Cortex of kidney (tissue), 1 donor: Measurements from ENCODE around the gene MINDY2.
A peak's percentile ranks its signal among the peaks of the same experiment; 100 is the strongest.
"Not testable (repeated sequence)": the region's sequence is repeated elsewhere in the genome, so short reads cannot be mapped to it uniquely, and the experiment has no call there.

Experiments
- DNase-seq: peaks from one replicate; lab custom pipeline; 2025; lab: John Stamatoyannopoulos, UW

Gene MINDY2

DNA sequence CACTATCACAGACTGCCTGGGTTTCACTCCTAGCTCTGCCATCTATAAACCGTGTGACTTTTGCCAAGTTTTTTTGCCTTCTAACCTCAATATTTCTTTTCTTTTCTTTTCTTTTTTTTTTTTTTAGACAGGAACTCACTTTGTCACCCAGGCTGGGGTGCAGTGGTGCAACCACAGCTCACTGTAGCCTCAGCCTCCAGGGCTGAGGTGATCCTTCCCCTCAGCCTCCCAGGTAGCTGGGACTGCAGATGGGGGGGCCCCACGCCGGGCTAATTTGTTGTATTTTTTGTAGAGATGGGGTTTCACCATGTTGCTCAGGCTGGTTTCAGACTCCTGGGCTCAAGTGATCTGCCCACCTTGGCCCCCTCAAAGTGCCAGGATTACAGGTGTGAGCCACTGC, 18.4 kb upstream of the MINDY2 start:
- no peak for DNase-seq

DNA sequence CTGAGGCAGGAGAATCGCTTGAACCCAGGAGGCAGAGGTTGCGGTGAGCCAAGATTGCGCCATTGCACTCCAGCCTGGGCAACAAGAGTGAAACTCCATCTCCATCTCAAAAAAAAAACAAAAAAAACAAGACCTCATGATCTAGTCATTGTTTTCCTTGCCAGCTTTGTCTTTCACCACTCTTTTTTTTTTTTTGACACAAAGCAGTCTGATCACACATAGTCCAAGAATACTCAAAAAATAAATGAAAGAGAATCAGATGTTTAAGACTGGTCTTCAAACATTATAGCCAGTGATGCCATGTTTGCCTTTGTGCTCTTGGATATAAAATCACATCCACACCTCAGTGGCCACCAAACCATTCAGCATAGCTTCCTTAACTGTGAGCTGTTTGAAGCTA, 15.8 kb upstream of the MINDY2 start:
- DNase-seq, result no peak

DNA sequence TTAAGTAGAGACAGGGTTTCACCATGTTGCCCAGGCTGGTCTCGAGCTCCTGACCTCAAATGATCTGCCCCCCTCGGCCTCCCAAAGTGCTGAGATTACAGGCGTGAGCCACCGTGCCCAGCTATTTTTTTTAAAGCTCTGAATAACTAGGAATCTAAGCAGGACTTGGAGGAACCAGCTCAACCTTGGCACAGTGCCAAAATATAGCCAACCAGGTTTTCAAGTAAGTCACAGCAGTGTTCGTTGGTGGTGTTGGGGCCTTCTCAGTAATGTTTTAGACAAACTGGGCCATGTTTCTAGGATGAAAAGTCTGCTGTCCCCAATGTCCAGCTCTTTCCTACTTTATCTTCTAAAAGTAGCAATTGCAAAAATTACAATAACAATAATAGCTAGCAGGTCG, 15.1 kb upstream of the MINDY2 start:
- no peak for DNase-seq

DNA sequence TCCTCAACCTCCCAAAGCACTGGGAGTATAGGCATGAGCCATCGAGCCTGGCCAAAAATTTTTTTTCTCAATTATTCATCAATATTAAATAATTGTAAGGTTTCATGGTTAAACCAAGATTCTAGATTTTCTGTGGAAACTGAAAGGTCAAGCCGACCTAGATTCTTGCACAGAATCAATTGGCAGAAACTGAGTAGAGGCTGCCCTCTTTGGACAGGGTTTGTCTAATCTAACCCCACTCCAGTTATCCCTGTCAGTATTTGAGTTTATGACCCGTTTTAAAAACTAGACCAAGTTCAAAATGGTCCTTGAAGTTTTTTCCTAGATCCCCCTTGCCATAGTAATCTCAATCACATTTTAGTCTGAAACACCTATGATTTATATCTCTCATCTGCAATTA, 13.0 kb upstream of the MINDY2 start:
- DNase-seq, result no peak

DNA sequence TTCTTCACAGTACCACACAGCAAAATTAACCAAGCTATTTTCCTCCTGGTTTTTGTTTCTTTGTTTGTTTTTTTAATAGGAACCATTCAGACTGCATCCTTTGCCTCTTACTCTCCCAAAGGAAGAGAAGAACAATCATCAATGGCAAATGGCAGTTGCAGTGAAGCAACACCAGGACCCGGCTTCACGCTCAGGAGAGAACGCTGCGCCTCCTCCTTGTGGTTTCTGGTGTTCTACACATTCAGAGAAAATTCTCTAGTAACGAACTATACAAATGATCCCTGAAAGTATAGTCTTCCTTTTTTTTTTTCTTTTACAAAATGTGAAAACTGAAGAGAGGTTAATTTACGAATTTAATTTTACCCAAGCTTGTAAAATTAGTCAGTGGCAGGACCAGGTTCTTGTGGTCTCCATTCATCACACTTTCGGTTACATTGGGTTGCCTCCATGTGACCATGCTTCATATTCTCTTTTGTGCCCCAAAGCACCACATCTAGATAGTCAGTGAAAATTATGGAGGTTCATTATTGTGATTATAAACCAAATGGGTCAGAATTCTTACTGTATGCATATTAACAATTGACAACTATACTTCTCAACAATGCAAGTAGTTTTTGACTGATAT, 10.6 kb upstream of the MINDY2 start:
- DNase-seq, result no peak

DNA sequence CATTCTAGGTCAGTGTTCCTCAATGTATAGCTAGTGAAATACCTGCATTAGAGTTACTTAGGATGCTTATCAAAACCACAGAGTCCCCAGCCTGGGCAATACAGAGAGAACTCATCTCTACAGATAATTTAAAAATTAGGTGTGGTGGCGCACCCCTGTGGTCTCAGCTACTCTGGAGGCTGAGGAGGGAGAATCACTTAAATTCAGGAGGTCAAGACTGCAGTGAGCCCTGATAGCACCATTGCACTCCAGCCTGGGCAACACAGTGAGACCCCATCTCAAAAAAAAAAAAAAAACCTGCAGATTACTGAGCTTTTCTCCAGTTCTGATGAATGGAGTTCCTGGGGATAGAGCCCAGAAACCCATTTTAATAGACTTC, 10.1 kb upstream of the MINDY2 start:
- no peak for DNase-seq

DNA sequence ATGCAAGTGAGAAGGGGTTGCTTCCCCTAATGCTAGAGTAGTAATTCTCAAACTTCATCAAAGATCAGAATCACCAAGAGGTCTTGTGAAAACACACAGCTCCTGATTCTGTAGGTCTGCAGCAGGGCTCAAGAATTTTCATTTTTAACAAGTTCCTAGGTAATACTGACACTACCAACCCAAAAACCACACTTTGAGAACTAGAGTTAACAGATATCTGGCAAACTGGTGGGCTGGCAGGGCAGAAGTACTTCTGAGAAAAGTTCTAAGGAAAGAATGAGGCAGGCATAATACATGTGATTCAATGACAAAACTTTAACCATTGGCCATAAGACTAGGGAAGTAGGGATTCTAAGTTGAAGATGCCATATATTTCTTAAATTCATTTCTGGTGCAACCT, 8.8 kb upstream of the MINDY2 start:
- no peak for DNase-seq

DNA sequence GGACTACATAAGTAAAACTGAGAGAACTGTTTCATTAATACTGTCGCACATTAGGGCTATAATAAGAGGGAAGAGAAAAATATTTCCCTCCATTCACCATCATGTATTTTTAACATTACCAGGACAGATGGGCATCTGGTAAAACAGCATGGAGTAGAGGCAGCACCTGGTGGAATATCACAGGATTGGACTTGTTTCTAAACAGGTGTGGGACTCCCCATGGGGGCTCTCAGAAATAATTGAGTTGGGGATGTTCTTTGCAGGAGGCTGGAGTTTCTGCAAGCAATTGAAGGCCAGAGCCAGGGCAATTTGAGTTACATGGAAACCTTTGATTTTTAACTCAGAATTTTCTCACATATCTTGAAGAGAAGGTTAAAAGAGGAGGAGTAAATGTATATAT, 8.4 kb upstream of the MINDY2 start:
- no peak for DNase-seq

DNA sequence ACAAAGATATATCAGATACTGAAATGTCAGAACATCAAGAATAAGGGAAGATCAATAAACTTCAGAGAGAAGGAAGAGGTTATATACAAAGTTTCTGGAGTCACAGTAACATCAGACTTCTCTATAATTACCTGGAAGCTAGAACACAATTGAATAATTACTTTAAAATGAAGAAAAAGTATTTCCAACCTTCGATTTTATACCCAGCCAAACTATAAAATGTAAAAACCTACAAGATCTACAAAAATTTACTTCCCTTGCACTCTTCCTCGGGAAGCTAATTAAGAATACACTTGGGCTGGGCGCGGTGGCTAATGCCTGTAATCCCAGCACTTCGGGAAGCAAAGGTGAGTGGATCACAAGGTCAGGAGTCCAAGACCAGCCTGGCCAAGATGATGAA, 6.6 kb upstream of the MINDY2 start:
- no peak for DNase-seq

DNA sequence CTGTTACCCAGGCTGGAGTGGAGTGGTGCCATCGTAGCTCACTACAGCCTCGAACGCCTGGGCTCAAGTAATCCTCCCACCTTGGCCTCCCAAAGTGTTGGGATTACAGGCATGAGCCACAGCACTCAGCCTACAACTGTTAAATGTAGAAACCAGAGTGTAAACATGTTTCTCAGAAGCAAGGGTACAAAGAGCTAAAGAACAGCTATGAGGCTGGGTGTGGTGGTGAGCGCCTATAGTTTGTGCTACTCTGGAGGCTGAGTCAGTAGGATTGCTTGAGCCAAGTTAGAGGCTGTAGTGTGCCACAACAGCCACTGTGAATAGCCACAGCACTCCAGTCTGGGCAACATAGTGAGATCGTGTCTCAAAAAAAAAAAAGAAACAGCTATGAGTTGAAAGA, 4.8 kb upstream of the MINDY2 start:
- no peak for DNase-seq

DNA sequence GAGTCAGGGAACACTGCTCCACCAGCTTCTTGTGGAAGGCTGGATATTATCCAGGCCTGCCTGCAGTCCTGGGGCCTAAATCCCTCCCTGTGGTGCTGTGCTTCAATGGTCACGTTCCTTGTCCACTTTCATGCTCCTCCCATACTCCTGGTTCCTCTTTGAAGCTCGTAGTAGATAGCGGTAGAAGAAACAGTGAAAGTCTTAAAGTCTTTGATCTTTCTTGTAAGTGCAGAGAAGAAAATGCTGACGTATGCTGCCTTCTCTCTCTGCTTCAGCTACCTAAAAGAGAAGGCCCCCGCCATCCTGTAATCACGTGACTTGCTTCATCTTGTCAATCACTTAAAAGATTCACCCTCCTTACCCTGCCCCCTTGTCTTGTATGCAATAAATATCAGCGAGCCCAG, 2.5 kb upstream of the MINDY2 start:
- not testable (repeated sequence) for DNase-seq

DNA sequence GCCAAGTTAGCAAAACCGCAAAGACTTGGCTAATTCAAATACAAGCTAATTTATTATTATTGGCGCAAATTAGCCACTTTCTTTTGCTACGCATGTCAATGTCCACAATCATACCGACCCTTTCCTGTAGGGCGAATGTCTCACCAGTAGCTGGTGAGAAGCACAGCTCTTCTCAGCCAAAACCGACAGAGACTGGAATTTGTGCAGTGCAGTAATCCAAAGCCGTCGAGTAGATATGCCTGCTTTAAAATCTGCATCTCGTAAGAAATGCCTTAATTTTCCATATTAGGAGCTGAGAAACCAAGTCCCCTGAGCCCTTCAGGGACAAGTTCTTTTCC, 614 bp upstream of the MINDY2 start:
- no peak for DNase-seq

DNA sequence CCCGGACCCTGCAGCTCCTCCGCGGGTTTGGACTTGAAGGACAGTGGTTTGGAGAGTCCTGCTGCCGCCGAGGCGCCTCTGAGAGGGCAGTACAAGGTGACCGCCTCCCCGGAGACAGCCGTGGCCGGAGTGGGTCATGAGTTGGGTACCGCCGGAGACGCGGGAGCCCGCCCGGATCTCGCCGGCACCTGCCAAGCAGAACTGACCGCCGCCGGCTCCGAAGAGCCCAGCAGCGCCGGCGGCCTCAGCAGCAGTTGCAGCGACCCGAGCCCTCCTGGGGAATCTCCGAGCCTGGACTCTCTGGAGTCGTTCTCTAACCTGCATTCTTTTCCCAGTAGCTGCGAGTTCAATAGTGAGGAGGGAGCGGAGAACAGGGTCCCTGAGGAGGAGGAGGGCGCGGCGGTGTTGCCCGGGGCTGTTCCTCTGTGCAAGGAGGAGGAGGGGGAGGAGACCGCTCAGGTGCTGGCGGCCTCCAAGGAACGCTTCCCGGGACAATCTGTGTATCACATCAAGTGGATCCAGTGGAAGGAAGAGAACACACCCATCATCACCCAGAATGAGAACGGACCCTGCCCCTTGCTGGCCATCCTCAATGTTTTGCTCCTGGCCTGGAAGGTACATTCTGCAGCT, 634 bp downstream of the MINDY2 start:
- peak; percentile 52 for DNase-seq

DNA sequence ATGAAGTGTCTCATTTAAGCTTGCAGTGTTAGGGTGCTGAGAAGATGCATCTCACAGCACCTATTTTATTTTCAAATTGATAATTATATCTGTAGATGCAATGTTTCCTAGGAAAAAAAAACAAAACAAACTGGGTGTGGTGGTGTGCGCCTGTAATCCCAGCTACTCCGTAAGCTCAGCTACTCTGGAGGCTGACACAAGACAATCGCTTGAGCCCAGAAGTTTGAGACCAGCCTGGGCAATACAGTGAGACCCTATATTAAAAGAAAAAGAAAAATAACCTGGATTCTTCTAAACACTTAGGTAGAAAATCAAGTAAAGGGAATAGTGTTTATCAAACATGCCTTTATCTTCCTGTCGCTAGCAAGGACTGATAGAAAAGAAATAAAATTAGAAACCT, 1.9 kb downstream of the MINDY2 start:
- DNase-seq, result no peak

DNA sequence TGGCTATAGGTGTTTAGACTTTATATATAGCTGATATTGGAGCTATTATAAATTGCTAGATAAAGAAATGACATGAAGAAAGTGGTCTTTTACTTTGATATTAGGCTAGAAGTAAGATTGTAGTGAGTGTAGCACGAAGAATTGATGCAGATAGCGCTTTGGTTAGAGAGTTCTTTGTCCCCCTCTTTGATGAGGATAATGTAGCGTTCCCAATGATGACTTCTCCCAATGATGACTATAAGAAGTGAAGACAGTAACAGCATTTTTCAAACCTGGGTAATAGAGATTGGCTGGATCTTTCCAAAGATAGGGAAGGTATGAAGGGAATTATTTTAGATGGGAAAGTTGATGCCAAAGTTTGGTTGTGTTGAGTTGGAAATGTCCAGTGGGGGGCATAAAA, 4.3 kb downstream of the MINDY2 start:
- DNase-seq, result no peak

DNA sequence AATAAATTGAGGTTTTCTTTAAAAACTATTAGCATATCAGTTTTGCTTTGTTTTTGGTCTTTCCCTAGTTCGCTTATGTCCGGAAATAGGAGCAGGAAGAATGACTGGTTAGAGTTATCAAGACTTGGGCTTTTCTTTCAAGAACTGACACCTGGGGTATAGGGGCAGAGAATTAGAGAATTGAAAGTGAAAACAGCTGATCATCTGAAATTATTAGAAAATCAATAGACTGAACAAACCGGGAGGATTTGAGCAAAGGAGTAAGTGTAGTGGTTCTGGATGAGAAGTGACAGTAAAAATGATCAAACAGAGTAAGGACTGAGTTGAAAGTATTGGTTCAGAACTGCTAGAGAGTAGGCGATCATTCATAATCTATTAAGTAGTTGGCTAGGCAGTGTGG, 6.0 kb downstream of the MINDY2 start:
- DNase-seq, result no peak

DNA sequence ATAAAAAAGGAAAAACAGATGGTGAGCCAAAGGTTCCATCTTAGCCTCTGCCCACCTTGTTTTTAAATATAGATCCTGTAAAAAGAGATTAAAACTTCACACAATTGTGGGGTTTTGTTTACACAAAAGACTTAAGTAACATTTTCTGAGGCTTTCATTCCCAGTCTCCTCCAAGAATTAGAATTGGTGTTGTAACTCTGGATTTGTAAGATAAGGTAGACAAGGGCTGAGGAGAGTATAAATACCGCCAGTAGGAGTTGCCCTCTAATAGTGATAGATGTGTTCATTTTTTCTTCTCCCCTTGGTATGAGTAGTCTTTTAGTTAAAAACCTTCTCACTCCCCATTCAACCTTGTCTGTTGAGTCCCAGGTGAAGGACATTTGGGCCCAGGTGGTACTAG, 8.5 kb downstream of the MINDY2 start:
- no peak for DNase-seq

DNA sequence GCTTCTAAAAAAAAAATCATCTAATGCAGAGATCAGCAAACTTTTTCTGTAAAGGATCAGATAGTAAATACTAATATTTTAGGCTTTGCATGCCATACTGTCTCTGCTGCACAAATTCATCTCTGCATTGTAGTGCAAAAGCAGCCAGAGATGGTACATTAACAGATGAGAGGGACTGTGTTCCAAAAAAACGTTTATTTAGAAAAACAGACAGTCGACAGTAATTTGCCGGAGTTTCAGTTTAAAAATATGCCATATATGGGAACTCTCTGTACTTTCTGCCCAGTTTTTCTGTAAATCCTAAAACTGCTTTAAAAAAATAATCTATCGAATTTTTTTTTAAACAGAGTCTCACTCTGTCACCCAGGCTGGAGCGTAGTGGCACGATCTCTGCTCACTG, 14.3 kb downstream of the MINDY2 start:
- no peak for DNase-seq

DNA sequence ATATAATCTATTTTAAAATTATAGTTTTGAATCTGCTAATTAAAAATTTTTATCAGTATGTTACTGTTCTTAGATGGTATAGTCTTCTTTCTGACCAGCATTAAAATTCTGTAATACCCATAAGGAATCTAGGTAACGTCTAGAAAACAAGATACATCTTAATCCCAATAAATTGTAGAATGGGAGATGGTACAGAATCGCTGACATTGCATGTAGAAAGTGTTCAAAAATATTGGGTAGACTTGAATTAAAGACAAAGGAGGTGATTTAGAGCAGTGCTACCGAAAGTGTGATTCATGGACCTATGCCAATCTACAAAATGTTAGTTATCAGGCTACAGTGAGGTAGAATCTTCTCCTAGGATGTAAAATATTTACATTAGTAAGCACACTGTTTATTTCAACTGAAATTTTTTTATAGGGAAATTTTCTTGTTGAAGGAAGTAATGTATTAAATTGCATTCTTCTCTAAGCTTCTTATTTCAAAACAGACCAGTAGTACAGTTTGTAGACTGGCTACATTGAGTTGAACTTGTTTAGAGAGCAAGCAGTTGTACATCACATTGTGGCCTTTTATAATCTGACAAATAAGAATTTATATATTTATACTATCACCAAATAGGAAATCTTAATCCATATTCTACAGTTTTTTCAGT, 17.1 kb downstream of the MINDY2 start:
- no peak for DNase-seq

DNA sequence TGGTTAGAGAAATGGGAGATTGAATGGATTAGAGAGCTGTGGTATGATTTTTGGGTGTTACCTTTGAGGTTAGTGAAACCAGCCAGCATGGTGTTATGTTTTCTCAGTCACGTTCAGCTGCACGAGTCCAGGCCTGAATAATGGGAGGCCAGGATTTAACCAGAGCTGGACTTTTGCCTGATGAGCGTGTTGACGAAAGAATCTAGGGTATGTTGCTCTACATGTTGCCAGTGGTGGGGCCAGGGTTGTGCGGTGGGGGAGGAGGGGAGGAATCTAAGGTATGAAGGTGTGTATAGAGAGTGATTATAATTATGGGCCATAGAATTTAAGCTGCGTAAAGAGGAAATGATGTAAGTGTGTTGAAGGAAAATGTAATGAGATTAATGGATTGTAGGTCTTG, 22.8 kb downstream of the MINDY2 start:
- no peak for DNase-seq

DNA sequence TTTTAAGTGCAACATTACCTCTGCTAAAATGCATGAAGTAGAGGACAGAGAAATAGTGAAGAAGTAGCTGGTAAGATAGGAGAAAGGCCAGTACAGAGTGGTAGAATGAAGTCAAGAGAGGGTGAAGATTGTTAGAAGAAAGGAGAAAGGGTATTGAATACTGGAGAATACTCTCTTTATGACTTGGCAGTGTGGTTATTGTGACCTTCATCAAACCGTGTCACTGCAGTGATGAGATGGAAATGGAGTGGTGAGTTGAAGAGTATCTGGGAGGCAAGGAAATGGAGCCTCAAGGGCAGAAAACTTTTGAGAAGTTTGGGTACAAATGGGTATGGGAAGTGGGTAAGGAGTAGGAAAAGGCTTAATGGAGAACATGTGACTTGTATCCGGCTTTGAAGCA, 24.7 kb downstream of the MINDY2 start:
- DNase-seq, result no peak

DNA sequence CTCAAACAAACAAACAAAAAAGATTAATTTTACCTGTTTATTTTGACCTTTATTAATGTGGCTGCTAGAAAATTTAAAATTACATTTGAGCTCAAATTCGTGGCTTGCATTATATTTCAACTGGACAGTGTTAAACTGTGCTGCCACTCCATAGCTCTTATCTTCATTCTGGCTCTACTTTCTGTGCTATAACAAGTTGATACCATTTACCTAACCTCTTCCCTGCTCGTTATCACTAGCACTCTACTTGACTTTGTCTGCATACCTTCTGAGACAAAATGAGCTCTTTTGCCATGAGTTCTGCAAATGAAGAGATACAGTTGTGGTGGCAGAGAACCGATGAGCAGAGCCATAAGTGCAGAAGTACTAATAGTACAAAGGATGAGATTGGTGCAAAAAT, 26.4 kb downstream of the MINDY2 start:
- no peak for DNase-seq

DNA sequence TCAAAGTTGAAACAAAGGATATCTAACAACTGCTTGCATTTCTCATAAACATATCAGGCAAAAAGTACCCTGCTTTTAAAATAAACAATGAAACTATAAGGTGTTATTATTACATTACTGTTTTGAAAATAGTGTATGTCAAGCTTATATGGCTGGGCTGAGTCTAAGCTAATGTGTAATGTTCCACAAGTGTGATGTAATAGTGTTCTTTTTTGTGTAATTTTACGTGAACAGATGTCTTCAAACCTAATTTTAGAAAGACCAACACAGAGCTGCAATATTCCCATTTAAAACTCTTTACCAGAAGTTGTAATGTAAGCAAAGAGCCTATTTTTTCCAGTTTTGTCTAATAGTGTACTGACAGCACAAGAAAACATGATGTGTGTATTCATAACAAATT, 34.0 kb downstream of the MINDY2 start:
- DNase-seq, result no peak

DNA sequence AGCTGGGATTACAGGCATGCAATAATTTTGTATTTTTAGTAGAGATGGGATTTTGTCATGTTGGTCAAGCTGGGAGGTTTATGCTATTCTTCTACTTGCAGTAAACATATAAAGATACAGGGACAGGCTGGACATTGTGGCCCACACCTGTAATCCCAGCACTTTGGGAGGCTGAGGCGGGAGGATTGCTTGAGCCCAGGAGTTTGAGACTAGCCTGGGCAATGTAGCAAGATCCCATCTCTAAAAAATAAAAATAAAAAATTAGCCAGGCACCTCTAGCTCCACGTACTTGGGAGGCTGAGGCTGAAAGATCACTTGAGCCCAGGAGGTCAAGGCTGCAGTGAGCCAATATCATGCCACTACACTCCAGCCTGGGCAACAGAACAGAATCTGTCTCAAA, 52.2 kb downstream of the MINDY2 start:
- not testable (repeated sequence) for DNase-seq
